ENCODE measurements around the gene LRRC17.

LRRC17 gene

GRCh38 chr7:102912742-102913141 is at the start of gene LRRC17:
Gene LRRC17, plus strand, starts transcription at chr7:102913000. Its CDS starts 20,914 bp downstream, at chr7:102933914.
- no peak for TF ChIP-seq CTCF (IDR thresholded peaks at IDR 0.05)

- TF ChIP-seq CTCF (IDR thresholded peaks at IDR 0.05): no peak
Observed at GRCh38 chr7:102864958-102865357, 47.8 kb upstream of the LRRC17 start.

DNA sequence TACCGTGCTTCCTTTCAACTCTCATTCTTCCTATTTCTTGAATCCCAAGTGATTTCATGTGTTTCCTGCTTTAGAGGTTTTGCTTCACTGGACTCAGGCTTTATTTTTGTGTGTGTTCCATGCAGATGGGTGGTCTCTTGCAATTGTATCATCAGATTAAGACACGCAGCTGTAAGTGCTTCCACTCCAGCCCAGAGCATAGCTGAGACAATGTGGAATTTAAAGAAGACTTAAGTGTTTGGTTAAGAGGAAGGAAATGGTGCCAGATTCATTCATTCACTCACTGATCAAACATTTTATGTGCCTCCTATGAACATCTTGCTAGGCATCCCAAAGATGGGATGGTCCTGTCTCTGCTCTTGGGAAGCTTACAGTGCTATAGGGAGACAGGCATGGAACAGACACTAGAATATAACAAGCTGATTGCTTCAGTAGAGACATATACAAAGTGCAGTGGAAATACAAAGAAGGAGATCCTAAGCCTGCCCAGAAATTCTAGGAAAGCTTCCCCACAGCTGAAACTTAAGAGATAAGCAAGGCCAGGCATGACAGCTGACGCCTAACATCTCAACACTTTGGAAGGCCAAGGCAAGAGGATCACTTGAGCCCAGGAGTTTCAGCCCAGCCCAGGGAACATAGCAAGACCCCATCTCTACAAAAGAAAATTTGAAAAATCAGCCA is 46.1 kb upstream of the LRRC17 start:
- no peak for TF ChIP-seq CTCF (IDR thresholded peaks at IDR 0.05)

DNA sequence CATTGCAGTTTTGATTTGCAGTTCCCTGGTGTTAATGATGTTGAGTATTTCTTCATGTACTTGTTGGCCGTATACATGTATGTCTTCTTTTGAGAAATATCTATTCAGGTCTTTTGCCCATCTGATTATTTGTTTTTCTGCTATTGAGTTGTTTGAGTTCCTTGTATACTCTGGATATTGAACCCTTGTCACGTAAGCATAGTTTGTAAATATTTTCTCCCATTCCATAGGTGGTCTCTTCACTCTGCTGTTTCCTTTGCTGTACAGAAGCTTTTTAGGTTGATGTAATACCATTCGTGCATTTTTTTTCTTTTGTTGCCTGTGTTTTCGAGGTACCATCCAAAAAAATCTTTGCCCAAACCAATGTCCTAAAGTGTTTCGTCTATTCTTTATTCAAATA is 43.6 kb upstream of the LRRC17 start:
- TF ChIP-seq CTCF (IDR thresholded peaks at IDR 0.05): no peak

DNA sequence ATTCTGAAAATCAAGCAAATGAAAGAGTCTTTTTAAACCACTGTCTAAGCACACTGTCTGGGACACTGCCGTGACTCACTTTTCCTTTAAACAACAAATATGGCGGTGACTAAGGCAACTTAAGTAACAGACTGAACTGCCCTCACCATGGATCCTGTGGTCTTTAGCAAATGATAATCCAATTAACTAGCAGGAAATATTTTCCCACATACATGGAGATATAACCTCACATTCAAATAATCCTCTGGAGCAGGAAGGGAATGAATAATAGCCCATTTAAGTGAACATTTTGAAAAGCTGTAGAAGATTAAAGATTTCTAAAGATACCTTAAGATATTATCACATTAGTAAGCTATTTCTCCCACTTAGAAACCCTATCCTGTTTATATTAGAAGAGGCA is 40.3 kb upstream of the LRRC17 start:
- TF ChIP-seq CTCF (IDR thresholded peaks at IDR 0.05): no peak

DNA sequence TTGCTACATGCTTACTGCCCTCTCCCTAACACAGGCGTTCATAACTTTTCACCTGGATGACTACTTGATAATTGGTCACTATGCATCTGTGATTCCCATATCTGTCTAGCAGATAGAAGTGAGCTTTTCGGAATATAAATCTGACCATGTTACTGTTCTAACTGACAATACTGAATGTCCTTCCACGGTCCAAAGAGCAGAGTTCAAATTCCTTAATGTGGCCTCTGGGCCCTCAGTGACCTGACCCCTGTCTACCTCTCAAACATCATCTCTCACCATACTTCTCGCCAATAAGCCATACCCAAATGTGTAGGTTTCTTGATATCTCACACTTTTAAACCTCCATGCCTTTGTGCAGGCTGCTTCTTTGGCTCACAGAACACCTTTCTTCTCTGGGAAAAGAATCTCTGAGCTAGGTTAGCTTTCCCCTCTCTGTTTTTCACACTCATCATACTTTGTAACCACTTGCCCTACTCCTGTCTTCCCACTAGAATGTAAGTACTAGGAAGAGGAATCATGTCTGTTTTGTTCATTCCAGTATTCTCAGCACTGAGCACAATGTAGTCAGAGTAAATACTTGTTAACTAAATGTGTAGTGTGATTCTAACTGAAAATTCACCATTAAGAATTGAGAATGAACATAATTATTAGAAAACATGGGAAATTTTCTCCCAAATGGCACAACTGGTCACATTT is 39.2 kb upstream of the LRRC17 start:
- no peak for TF ChIP-seq CTCF (IDR thresholded peaks at IDR 0.05)

DNA sequence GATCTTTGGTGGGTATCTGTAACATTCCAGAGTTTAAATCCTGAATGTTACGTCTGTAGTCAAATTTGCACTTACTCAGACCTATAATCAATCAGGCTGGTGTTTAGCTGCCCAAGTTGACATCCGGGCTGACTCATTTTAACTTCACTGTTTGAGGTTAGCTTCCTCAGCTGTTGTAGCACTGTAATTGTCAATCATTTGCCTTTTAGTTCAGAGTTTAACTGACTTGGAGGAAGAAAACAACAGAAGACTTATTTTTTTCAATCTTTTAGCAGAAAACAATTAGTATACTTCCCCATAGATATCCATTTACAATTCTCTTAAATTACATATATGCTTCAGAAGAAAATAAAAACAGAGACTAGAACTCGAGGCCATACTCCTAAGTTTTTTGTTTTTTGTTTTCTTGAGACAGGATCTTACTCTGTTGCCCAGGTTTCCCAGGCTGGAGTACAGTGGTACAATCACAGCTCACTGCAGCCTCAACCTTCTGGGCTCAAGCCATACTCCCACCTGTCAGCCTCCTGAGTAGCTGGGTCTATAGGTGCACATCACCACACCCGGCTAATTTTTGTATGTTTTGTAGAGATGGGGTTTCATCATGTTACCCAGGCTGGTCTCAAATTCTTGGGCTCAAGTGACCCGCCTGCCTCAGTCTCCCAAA is 38.5 kb upstream of the LRRC17 start:
- no peak for TF ChIP-seq CTCF (IDR thresholded peaks at IDR 0.05)
